ENCODE data around the gene MLEC. TPM values are rescaled to one million over a fixed set of nuclear protein-coding genes. Genes with fewer than 3 reads are reported as not detected.

Gene MLEC
- total RNA-seq, 1 experiment from 2014 or later: 181 TPM

DNA sequence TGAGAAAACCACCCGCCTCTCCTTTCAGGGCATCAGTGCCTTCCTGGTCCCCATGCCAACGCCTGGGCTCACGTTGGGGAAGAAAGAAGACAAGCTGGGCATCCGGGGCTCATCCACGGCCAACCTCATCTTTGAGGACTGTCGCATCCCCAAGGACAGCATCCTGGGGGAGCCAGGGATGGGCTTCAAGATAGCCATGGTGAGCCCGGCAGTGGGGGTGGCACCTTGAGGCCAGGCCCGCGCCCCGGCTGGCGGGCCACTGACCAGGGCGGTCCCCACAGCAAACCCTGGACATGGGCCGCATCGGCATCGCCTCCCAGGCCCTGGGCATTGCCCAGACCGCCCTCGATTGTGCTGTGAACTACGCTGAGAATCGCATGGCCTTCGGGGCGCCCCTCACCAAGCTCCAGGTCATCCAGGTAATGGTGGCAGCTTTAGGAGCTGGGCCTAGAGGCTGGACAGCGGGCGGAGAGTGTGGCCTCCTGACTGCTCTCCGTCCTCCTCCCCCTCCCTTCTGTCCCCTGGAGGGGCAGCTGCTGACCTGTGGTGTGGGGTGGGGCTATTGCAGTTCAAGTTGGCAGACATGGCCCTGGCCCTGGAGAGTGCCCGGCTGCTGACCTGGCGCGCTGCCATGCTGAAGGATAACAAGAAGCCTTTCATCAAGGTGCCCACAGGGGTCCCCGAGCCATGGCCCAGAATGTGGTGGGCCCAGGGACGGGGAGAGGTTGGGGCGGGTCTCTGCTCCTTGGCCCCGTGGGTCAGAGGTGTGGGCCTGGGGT lies 51.5 kb downstream of the MLEC start:
- no peak overlapping the region for H2BK12ac ChIP-seq (ENCODE audit: insufficient read length, low read depth, low read length)
- no peak overlapping the region for H3K18ac ChIP-seq (ENCODE audit: insufficient read length, low read depth, low read length)
- no peaks in the 10 kb centered on the region for H3K79me2 ChIP-seq (ENCODE audit: insufficient read depth, low read length)
- H4K91ac ChIP-seq (ENCODE audit: insufficient read length, low read depth, low read length): no peak overlapping the region
- H3K27me3 ChIP-seq (ENCODE audit: insufficient read depth, low read length): no peaks in the 10 kb centered on the region
- H3K4me1 ChIP-seq (ENCODE audit: insufficient read depth, low read length): no peaks in the 10 kb centered on the region
- DNase-seq: no peak
- Mint-ChIP-seq H3K4me3 (no peak overlapping the region), H3K27ac (peak overlapping the region in 1 of 3 experiments; percentile 95; a peak in 1 of 7 replicates), H3K9me3 (peaks cover 2% of the 10 kb centered on the region in 2 experiments; a peak in 2 of 5 replicates), H3K27me3 (ENCODE audit: low read depth) (no peaks in the 10 kb centered on the region), H3K36me3 (ENCODE audit: insufficient read depth in 1 of 3, low read depth in 3 of 3) (peaks cover 2 to 6% (median 6%) of the 10 kb centered on the region in 3 experiments; a peak in 4 of 7 replicates), H3K4me1 (no peaks in the 10 kb centered on the region)
- H2BK20ac ChIP-seq (ENCODE audit: low read depth, low read length, poor library complexity, severe bottlenecking): no peak overlapping the region
- no peaks in the 10 kb centered on the region for H3K79me1 ChIP-seq (ENCODE audit: insufficient read depth, low read depth, low read length, poor library complexity, severe bottlenecking)
- no peak overlapping the region for H3K27ac ChIP-seq (ENCODE audit: insufficient read length, low read depth, low read length)
- no peak overlapping the region for H3K56ac ChIP-seq (ENCODE audit: insufficient read length, low read depth, low read length)
- no peak overlapping the region for H3K4ac ChIP-seq (ENCODE audit: low read depth, low read length)
- no peaks in the 10 kb centered on the region for H3K9me3 ChIP-seq (ENCODE audit: control insufficient read depth, low read depth, low read length)
- H4K5ac ChIP-seq (ENCODE audit: insufficient read length, low read depth, low read length): no peak overlapping the region
- H3K23me2 ChIP-seq (ENCODE audit: insufficient read length, low read depth, low read length, poor library complexity, severe bottlenecking): no peaks in the 10 kb centered on the region
- no peak overlapping the region for H2BK5ac ChIP-seq (ENCODE audit: insufficient read length, low read length)
- no peaks in the 10 kb centered on the region for H4K20me1 ChIP-seq (ENCODE audit: control insufficient read depth, insufficient read depth, insufficient read length)
- H2AFZ ChIP-seq (ENCODE audit: low read length): no peak overlapping the region
- H2BK15ac ChIP-seq (ENCODE audit: low read depth, low read length): no peak overlapping the region; the same call in 1 of the 2 replicates
- H2AK5ac ChIP-seq (ENCODE audit: insufficient read length, low read length): no peak overlapping the region
- no peak overlapping the region for H3K23ac ChIP-seq (ENCODE audit: insufficient read length, low read depth, low read length)
- no peak for TF ChIP-seq CTCF (conservative IDR thresholded peaks at IDR 0.05)
- no peak overlapping the region for H3T11ph ChIP-seq (ENCODE audit: low read length)
- H2BK120ac ChIP-seq (ENCODE audit: low read depth, low read length, poor library complexity, severe bottlenecking): no peak overlapping the region
- no peak overlapping the region for H3K14ac ChIP-seq (ENCODE audit: insufficient read depth, low read length)
- no peak overlapping the region for H4K8ac ChIP-seq (replicated peaks; ENCODE audit: insufficient read length, low read depth, low read length)
- H3K9ac ChIP-seq (ENCODE audit: extremely low read depth, insufficient read length, low read length): no peak overlapping the region
- no peak overlapping the region for H3K4me2 ChIP-seq (ENCODE audit: insufficient read depth, insufficient read length, low read length)
- no CpG with 5 or more reads among the region's 31 CpGs for WGBS (ENCODE audit: extremely low coverage, insufficient read length, low lambda C conversion rate)
